A673 (cell line): ENCODE measurements around the gene ETV3L. TPM values are rescaled to one million over a fixed set of nuclear protein-coding genes. Genes with fewer than 3 reads are reported as not detected.

Experiments used
- BruUV-seq: library from RNA; stranded (reverse); fragments of 400-500 nt; replicated peaks from 2 replicates; lab custom pipeline; 2021; lab: Mats Ljungman, UMichigan
- CTCF ChIA-PET: fragments of 300-600 bp; sonication (Branson Sonifier 250); formaldehyde crosslinking; loops from one replicate; lab custom pipeline; 2022; ENCODE audit warnings: antibody characterized with exemption; lab: Charles Lee
- POLR2A ChIA-PET: fragments of 300-600 bp; sonication (Branson Sonifier 250); formaldehyde crosslinking; loops from one replicate; lab custom pipeline; 2022; ENCODE audit warnings: antibody characterized with exemption; ENCODE audit not compliant: low non-redundant PET; lab: Charles Lee
- DNase-seq: peaks from one replicate; pipeline ENCODE4 v3.0.0-alpha.2; 2015; ENCODE audit warnings: low spot score
- H3K27ac ChIP-seq: fragments of 200-600 bp; sonication (generic); 2 replicates; pipeline ENCODE4 v1.5.1; 2016; ENCODE audit warnings: mixed run types, low read depth, mild to moderate bottlenecking, mixed read lengths, antibody characterized with exemption, low read length; ENCODE audit not compliant: poor library complexity, severe bottlenecking
- H3K27me3 ChIP-seq: fragments of 200-600 bp; sonication (generic); replicated peaks from 2 replicates; pipeline ENCODE4 v1.6.1; 2017; ENCODE audit warnings: mixed run types, low read depth, mild to moderate bottlenecking, mixed read lengths, antibody characterized with exemption, low read length; ENCODE audit not compliant: insufficient read depth, poor library complexity
- H3K36me3 ChIP-seq: fragments of 200-600 bp; sonication (generic); 2 replicates; pipeline ENCODE4 v1.6.1; 2016; ENCODE audit warnings: mixed run types, mild to moderate bottlenecking, mixed read lengths, antibody characterized with exemption, low read length; ENCODE audit not compliant: insufficient read depth, poor library complexity, severe bottlenecking
- H3K4me1 ChIP-seq: fragments of 200-600 bp; sonication (generic); 2 replicates; pipeline ENCODE4 v1.6.1; 2017; ENCODE audit warnings: mixed run types, mild to moderate bottlenecking, mixed read lengths, antibody characterized with exemption, low read length; ENCODE audit not compliant: insufficient read depth, poor library complexity, severe bottlenecking
- H3K4me3 ChIP-seq: fragments of 200-600 bp; sonication (generic); 2 replicates; pipeline ENCODE4 v1.5.1; 2016; ENCODE audit warnings: low read depth, mixed run types, mild to moderate bottlenecking, mixed read lengths, low read length; ENCODE audit not compliant: poor library complexity, severe bottlenecking
- H3K9me3 ChIP-seq: fragments of 200-600 bp; sonication (generic); 2 replicates; pipeline ENCODE4 v1.6.1; 2016; ENCODE audit warnings: mixed run types, low read depth, mild to moderate bottlenecking, mixed read lengths, antibody characterized with exemption, low read length; ENCODE audit not compliant: poor library complexity, severe bottlenecking
- CTCF ChIP-seq: fragments of 300-800, 200-600 bp; sonication (generic); conservative IDR thresholded peaks from 2 replicates; pipeline ENCODE4 v1.5.1; 2017; ENCODE audit warnings: low read depth, mild to moderate bottlenecking, antibody characterized with exemption, low read length, moderate library complexity, mixed read lengths
- EZH2 ChIP-seq: fragments of 200-600 bp; sonication (generic); IDR thresholded peaks from 2 replicates; pipeline ENCODE4 v1.6.1; 2017; ENCODE audit warnings: borderline replicate concordance, low read depth, mild to moderate bottlenecking, mixed read lengths, antibody characterized with exemption, low read length; ENCODE audit not compliant: poor library complexity, severe bottlenecking
- intact Hi-C: fragments of 100-400 bp; cut with micrococcal nuclease; formaldehyde crosslinking; loops from one replicate; pipeline ENCODE4 v1.10.0; 2022; ENCODE audit not compliant: unreplicated experiment
- total RNA-seq: library from RNA; stranded (reverse); gene quantifications from 2 replicates; pipeline ENCODE4 v1.2.3, GENCODE V29; 2021

ETV3L gene
- total RNA-seq, 1 experiment from 2014 or later = not detected

DNA sequence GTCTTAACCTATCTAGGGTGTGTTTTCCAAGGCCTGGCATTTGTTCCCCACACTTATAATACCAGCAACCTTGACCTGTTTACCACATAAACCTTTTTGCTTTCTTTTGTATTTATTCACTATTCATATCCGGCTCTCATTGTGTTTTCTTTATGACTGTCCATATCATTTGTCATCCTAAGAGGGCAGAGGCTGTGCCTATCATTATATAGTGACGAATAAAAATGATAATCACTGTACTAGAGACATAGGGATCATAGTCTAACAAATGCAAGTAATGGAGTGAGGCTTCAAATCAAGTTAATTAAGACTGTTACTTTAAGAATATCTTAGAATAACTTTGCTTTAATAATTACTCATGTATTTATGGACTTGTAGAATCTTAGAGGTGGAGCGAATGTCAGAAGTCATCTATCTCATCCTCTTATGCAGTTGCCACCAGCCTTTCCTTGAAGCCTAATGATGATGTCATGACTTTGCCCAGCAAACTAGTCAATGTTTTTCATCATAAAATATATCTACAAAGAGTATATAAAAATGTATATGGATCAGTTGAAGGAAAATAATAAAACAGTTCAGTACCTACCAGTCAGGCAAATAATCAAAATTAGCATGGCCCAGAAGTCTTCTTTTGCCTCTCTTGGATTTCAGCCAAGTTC lies 43.3 kb upstream of the ETV3L start:
- no peak for TF ChIP-seq EZH2
- no peak for TF ChIP-seq CTCF
- POLR2A ChIA-PET = no interaction called here
- Histone ChIP-seq H3K36me3 (no peaks in the 10 kb centered on the region), H3K27me3 (no peaks in the 10 kb centered on the region), H3K4me1 (peaks cover 43% of the 10 kb centered on the region), H3K9me3 (no peaks in the 10 kb centered on the region), H3K4me3 (no peak overlapping the region), H3K27ac (no peak overlapping the region)
- DNase-seq = no peak
- intact Hi-C loops = no loop called here
- no TSS peak for BruUV-seq
- CTCF ChIA-PET = no interaction called here

DNA sequence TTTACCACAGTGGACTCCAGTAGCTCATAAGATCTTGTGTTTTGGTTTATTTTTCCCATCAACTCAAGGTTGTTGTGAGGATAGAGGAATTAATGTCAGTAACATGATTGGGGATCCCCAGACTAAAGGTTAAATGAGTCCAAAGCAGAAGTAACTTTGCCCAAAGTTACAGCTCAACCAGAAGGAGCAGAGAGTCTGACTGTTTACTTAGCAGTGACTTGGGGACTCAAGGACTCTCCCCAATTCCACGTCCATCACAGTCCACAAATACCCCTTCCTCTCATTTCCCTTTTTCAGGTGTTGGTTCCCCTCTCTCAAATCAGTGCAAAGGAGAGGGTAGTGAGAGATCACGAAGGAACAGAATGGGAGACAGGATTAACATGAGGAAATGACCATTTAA lies 42.6 kb upstream of the ETV3L start:
- no peak for DNase-seq
- BruUV-seq = no TSS peak
- Histone ChIP-seq H3K9me3 (no peaks in the 10 kb centered on the region), H3K27ac (no peak overlapping the region), H3K4me1 (peaks cover 36% of the 10 kb centered on the region), H3K36me3 (no peaks in the 10 kb centered on the region), H3K27me3 (no peaks in the 10 kb centered on the region), H3K4me3 (no peak overlapping the region)
- ChIA-PET POLR2A (no interaction called here), CTCF (no interaction called here)
- intact Hi-C loops = no loop called here
- no peak for TF ChIP-seq CTCF
- TF ChIP-seq EZH2 = no peak

DNA sequence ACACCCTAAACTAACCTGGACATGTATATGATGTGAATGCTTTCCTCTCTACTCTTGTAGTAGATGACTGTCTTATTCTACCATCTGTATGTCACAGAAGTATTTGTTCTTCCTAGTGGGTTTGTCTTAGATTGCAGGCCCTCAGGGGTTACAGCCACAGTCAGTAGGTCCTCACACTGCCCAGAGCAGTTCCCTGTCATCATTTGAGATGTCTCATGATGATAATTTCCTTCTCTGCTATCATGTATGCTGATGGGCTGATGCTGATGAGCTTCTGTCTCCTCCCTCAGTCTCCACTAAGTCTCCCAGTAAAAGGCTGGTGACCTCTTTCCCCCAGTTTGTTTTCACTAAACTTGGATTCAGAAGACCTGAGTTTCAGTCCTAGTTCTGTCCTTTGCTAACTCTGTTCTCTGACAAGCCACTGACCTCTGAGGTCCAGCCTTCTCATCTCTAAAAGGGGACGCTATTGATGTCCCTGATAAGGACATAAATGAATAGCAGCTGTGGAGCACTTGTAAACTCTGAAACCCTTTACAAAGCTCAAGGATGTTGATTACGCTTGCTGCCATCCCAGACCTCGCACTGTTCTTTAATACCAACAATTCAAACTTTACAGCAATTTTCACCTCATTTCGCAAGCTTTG lies 41.7 kb upstream of the ETV3L start:
- Histone ChIP-seq H3K36me3 (no peaks in the 10 kb centered on the region), H3K27ac (no peak overlapping the region), H3K9me3 (no peaks in the 10 kb centered on the region), H3K27me3 (no peaks in the 10 kb centered on the region), H3K4me3 (no peak overlapping the region), H3K4me1 (peaks cover 33% of the 10 kb centered on the region)
- ChIA-PET POLR2A (no interaction called here), CTCF (no interaction called here)
- intact Hi-C loops = no loop called here
- no peak for TF ChIP-seq CTCF
- TF ChIP-seq EZH2 = no peak
- no TSS peak for BruUV-seq
- DNase-seq = no peak
